NCI-H345 (cell line): ENCODE measurements around the gene PPP2R3B.
"Not testable (repeated sequence)": the region's sequence is repeated elsewhere in the genome, so short reads cannot be mapped to it uniquely, and the experiment has no call there.

Experiments
- DNase-seq: peaks from one replicate; lab custom pipeline; 2025; lab: John Stamatoyannopoulos, UW

The PPP2R3B gene

GRCh38 chrX:337331-337831, 49.3 kb downstream of the PPP2R3B start:
- no peak for DNase-seq

- DNase-seq = no peak
Observed at GRCh38 chrX:336227-336626, 50.5 kb downstream of the PPP2R3B start.

- no peak for DNase-seq
Observed at GRCh38 chrX:335758-336155, 51.0 kb downstream of the PPP2R3B start.

DNA sequence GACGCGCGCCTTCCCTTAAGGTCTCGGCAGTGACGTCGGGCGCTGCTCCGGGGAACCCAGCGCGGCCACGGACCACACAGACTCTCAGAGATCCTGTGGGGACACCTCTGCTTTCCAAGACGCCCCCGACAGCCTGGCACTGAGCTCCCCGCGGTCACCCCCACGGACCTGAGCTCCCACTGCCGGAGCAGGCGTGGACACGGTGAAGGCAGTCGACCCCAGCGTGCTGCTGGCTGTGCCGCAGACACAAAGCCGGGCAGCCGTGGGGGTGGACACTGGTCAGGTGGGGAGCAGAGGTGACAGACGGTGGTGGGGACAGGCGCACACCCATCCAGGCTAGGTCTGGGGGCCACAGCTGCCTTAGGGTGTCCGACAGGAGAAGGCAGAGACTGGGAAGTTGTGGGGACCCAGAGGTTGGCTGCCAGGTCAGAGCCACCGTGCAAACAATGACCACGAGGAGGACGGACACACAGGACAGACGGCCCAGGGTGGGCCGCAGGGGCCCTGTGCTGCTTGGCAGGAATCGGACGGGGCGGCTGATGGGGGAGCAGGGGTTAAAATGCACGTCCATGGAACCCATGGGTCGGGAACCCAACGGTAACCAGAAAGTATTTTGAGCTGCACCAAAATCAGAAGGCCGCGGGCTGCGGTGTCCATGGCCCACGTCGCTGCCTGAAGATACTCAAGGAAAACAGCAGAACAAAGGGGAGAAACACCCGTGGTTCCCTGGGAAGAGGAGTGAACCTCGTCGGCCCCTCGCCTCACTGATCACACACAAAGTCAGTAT, 51.5 kb downstream of the PPP2R3B start:
- no peak for DNase-seq

- DNase-seq = no peak
Observed at GRCh38 chrX:334331-334891, 52.3 kb downstream of the PPP2R3B start.

DNA sequence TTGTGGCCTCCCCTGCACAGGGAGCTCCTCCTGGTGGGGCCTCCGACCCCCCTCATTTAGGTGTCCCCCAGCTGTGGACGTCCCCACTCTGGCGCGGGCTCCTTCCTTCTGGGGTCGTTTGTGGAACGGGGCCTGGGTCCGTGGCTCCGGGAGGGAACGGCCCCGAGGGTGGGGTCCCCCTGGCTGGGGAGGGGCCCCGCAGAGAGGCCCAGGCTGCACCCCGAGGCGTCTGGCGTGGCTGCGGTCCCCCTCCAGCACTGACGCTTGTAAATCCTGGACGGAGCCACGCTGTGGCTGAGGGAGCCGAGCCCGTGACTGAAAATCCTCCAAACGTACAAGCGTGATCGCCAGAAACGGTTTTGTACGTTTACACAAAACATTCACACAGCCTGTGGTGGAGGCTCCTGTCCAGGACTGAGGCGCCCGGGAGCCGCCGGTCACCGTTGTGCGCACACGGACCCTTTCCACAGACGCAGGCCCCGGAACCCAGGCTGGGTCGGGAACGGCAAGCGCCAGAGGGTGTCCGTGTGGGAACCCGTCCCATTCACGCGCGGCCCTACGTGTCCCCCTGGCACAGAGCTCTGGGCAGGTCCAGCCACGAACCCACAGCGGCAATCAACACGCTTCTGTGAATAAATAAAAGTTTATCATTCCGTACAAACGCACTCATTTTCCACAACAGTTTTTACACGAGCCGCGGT, 52.9 kb downstream of the PPP2R3B start:
- DNase-seq = no peak

- no peak for DNase-seq
Observed at GRCh38 chrX:332916-333610, 53.6 kb downstream of the PPP2R3B start.

DNA sequence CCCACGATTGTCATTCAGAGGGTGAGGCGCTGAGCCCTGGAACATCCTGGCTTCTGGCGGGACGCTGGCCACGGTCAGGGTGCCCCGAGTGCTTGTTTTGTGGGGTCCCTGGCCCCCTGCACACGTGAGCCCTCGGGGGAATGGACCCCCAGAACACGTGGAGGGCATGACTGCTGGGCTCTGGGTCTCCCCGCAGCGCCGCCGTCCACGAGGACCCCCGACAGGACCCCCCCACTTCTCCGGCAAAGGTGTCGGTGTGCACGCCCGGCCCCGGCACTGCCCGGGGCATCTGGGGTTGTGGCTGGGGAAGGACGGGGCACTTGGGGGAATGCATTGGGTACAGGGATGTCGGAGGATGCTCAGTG, 54.2 kb downstream of the PPP2R3B start:
- no peak for DNase-seq

GRCh38 chrX:331825-332495, 54.7 kb downstream of the PPP2R3B start:
- DNase-seq = no peak

DNA sequence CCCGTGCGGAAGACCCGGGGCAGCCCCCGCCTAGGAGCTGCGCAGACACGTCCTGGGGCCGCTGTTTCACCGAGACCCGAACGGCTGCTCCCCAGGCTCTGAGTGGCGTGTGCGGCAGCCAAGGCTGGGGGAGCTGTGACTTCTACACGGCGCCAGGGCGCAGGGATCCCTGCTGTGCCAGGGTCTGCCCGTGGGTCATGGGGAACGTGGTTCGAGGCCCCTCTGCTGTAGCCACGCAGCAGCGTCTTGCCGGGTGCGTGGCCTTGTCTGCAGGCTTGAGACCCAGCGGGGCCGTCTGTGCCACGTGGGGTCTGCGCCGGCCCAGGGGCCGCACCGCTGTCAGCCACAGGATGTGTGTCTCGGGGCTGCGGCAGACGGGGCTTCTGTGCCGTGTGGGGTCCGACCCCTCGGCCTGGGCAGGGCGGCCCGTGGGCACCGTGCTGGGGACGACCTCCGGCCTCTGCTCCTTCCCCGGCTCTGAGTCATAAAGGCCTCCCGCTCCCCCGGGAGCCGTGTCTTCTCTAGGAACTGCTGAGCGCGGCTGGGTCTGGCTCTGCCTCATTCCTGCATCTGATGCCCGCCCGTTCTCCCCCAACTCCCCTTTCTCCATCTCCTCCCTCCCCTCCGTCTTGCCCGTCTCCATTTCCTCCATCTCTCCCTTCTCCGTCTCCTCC, 55.4 kb downstream of the PPP2R3B start:
- DNase-seq = peak; percentile 4

GRCh38 chrX:330726-331150, 56.0 kb downstream of the PPP2R3B start:
- no peak for DNase-seq

DNA sequence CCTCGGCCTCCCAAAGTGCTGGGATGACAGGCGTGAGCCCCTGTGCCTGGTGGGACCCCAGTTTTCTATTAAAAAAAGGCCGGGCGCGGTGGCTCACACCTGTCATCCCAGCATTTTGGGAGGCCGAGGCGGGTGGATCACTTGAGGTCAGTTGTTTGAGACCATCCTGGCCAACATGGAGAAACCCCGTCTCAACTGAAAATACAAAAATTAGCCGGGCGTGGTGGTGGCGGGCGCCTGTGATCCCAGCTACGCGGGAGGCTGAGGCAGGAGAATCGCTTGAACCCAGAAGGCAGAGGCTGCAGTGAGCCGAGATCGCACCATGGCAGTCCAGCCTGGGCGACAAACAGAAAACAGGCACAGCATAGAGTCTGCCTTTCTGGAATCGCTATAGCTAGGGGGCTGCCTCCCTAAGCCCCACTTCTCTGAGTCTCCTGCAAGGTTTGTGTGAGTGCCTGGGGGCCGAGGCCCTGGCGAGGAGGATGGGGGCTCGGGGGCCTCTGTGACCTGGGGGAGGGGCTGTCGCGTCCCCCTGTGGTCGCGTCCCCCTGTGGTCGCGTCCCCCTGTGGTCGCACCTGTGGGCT, 56.5 kb downstream of the PPP2R3B start:
- not testable (repeated sequence) for DNase-seq

GRCh38 chrX:329291-329910, 57.3 kb downstream of the PPP2R3B start:
- DNase-seq = no peak

- no peak for DNase-seq
Observed at GRCh38 chrX:327660-328126, 59.0 kb downstream of the PPP2R3B start.

DNA sequence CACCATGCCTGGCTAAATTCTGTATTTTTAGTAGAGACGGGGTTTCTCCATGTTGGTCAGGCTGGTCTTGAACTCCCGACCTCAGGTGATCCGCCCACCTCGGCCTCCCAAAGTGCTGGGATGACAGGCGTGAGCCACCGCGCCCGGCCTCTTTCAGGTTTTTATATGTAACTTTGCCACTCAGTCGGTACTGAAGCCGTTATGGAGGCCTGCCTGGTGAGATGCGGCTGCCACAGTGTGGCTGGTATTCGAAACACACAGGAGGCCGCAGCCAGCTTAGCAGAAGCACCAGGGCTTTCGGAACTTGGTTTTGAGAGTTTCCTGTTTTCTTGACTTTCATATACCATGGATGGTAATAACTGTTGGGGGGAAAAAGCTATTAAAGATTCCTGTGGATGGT, 62.0 kb downstream of the PPP2R3B start:
- not testable (repeated sequence) for DNase-seq

GRCh38 chrX:323721-324628, 62.7 kb downstream of the PPP2R3B start:
- DNase-seq = no peak

DNA sequence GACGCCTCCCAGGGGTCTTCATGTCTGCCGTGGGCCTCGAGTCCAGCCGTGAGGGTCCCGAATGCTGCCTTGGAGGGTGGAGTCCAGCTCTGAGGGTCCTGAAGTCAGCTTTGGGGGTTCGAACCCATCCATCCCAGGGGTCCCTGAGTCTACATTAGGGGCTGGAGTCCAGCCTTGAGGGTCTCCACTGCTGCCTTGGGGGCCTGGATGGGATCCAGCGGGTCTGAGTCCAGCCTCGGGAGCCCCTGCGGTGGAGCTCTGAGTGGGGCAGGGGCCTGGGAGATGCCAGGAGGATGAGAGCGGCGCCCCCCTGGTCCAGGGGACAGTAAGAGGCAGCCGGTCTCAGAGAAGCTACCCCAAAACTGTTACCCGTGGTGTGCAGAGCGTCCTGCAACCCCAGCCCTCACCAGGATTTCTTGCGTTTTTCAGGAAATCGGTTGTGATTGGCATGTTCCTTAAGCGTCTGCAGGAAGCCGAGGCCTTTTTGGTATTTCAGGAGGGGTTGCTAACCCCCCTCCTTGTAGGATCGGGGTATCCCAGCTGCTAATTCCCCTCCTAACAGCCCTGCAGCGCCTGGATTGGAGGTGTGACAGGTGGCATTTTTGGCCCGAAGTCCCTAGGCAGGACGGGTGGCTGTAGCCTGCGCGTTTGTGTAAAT, 66.5 kb downstream of the PPP2R3B start:
- DNase-seq = no peak

DNA sequence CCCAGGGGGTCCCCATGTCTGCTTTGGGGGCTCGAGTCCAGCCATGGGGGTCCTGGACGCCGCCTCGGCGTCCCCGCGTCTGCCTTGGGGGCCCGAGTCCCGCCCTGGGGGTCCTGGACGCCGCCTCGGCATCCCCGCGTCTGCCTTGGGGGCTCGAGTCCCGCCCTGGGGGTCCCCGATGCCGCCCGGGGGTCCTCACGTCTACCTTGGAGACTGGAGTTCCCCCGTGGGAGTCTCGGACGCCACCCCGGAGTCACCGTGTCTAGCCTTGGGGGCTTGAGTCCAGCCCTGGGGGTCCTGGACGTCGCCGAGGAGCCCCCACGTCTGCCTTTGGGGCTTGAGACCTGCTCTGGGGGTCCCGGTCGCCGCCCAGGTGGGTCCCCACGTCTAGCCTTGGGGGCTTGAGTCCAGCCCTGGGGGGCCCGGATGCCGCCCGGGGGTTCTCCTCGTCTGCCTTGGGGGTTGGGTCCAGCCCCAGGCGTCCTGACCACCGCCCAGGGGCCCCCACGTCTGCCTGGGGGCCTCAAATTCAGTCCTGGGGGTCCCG, 67.1 kb downstream of the PPP2R3B start:
- no peak for DNase-seq
